Stimulated activated CD8-positive, alpha-beta memory T cell treated with anti-CD3 and anti-CD28 coated beads, Interleukin-15, amount 100 ng/mL, for 24 hours (primary cell): Measurements from ENCODE around the gene HLA-DMB.

ENCODE experiments used
- DNase-seq: peaks from one replicate; pipeline ENCODE4 v3.0.0-alpha.2; 2020; ENCODE audit warnings: low read depth

Gene HLA-DMB

GRCh38 chr6:32906539-32906938 is 34.3 kb downstream of the HLA-DMB start:
- DNase-seq: no peak

GRCh38 chr6:32905078-32905477 is 35.8 kb downstream of the HLA-DMB start:
- DNase-seq: no peak

DNA sequence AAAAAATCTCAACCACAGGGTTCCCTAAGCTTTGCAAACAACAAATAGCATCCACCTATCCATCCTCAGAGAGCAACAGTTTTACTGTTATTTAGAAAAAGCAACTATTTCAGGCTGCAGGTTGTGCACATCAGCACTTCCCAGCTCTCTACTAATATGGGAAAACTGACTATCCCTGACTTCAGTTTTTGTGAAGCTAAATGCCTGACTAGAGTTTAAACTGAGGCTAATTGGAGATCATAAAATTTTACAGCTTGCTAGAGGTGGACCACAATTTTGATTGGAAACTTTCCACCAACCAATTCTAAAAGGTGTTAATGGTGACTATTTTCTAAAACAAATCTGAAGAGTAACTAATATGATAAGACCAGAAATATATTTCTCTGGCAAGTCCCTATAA is 36.9 kb downstream of the HLA-DMB start:
- no peak for DNase-seq

GRCh38 chr6:32895006-32895345 is 45.9 kb downstream of the HLA-DMB start:
- DNase-seq: no peak

DNA sequence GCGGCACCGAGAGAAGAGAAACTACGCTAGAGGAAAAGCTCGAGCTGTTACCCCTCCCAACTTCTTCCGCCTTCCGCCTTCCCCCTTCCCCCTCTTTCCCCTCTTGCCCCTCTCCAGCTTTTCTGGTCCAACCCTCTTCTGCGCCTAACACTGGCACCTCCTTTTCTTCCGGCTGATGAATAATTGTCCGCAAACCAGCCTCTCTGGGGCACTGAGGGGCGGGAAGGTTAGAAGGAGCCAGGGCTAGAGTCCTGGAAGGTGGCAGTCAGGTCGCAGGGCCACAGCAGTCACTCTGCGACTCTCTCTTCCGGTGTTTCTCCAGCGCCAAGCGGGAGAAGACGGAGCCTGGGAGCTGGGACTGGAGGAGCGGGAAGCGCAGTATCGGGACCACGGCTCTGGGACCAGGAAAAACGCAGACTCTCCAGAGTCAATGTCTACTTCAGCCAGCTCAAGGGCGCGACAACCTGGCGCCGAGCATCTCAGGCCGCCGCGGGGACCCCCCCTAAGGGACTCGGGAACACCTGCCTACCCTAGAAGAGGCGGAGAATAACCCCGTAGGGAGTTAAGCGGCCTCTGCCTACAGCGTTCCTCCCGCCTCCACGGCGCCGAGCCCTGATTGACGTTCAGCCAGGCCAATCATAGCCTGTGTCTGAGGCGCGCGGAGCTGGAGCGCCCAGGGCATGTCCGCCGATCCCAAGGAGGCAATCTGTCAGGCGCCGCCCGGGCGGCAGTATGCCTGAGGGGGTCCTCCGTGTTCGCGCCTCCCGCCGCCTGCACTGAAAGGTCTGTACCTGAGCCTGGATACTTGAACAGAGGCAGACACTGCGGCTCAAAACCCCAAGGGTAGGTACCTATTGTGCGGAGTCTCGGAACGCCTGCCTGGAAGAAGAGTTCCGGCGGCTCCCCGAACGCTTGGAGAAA is 46.5 kb downstream of the HLA-DMB start:
- DNase-seq: peak; percentile 87

GRCh38 chr6:32890831-32891230 is 50.0 kb downstream of the HLA-DMB start:
- DNase-seq: no peak

- no peak for DNase-seq
These were observed 51.3 kb downstream of the HLA-DMB start for GRCh38 chr6:32889533-32889932.

GRCh38 chr6:32888576-32888975 is 52.3 kb downstream of the HLA-DMB start:
- DNase-seq: no peak

DNA sequence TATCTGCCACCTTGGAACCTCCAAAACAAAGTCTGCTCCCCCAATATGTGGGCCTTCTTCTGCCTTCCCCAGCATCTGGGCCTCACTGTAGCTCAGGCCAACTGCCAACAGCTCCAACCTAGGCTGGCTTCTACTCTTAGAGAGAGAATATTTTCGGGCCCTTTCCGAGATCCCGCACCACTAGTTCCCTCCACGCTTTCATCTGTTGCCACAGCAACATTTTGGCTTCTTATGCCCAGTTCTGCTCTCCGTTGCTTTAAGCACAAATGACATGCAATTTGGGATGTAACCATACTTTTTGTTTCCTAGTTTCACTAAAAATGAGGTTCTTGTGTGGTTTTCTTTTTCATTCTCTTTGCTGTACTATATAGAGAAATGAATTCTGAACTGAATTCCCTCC is 53.2 kb downstream of the HLA-DMB start:
- no peak for DNase-seq

DNA sequence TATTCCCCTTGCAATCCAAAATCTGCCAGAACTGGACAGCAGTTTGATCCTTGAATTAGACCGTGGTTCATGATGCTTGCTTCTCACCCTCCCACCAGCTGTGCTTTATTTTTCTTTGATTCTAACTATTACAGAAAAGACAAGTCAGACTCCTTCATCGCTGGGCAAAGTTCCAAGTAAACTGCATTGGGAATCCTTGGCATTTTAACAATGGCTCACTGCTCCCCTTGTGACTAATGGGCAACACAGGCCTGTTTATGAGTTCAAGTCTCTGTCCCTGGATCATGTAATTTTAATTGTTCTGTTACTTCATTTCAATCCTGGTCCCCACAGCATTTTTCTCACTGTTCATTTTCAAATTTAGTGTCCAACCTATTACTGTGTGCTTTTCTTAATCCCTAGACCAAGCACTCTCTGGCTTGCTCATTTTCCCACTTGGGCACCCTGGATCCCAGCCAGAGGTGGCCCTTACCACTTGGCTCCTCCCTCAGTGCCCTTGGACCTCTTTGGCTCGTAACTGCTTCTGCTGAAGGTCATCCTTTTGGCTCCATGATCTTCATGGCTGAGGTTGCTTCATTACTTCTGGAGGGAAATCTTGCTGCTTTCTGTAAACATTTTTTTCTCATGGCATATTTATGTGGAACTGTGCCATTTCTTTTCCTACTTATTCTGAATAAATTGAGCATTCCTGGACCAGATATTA is 54.0 kb downstream of the HLA-DMB start:
- no peak for DNase-seq

DNA sequence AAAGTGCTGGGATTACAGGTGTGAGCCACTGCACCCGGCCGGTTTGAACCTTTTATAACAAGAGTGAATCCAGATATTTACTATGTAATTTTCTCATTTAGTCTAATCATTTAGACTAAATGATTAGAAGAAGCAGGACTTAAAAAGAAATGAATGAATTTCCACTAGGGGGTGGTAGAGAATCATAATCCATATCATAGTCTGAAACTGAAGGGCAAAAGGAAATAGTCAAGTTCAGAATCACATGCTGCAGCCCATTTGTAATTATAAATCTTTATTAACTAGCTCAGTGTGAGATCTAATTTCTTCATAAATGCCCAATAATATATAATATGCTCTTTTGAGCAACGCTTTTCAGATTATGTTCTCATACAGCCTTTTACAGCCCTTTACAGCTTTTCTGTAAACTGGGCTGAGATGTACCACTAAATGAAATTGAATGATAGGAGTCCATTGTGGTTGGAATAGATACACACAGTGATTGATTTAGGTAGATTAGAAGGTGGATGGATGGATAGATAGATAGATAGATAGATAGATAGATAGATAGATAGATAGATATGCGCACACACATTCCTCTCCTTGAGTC is 55.0 kb downstream of the HLA-DMB start:
- DNase-seq: no peak
